ENCODE measurements around the gene RTP4.

Gene RTP4

GRCh38 chr3:187368251-187369088 is at the start of gene RTP4:
Gene RTP4, plus strand, starts transcription at chr3:187368385. Its CDS starts 57 bp downstream, at chr3:187368442.
- no peak for DNase-seq

GRCh38 chr3:187318819-187319616 is 49.2 kb upstream of the RTP4 start:
- DNase-seq, result peak; percentile 57

GRCh38 chr3:187319699-187320302 is 48.4 kb upstream of the RTP4 start:
- DNase-seq, result peak; percentile 27

- DNase-seq, result no peak
These were observed 46.4 kb upstream of the RTP4 start for GRCh38 chr3:187321766-187322165.

- DNase-seq, result no peak
These were observed 45.9 kb upstream of the RTP4 start for GRCh38 chr3:187322291-187322690.

- DNase-seq, result no peak
These were observed 45.1 kb upstream of the RTP4 start for GRCh38 chr3:187323091-187323490.

GRCh38 chr3:187325632-187326031 is 42.6 kb upstream of the RTP4 start:
- DNase-seq, result no peak

- DNase-seq, result no peak
These were observed 40.3 kb upstream of the RTP4 start for GRCh38 chr3:187327845-187328244.

- no peak for DNase-seq
These were observed 39.5 kb upstream of the RTP4 start for GRCh38 chr3:187328691-187329090.

GRCh38 chr3:187334904-187335303 is 33.3 kb upstream of the RTP4 start:
- no peak for DNase-seq

- DNase-seq, result peak; percentile 11
These were observed 31.9 kb upstream of the RTP4 start for GRCh38 chr3:187336322-187336721.

GRCh38 chr3:187340578-187340977 is 27.6 kb upstream of the RTP4 start:
- no peak for DNase-seq

- DNase-seq, result no peak
These were observed 25.9 kb upstream of the RTP4 start for GRCh38 chr3:187342255-187342654.

- DNase-seq, result no peak
These were observed 24.5 kb upstream of the RTP4 start for GRCh38 chr3:187343670-187344069.

GRCh38 chr3:187352581-187353575 is 15.3 kb upstream of the RTP4 start:
- no peak for DNase-seq

- no peak for DNase-seq
These were observed 10.1 kb upstream of the RTP4 start for GRCh38 chr3:187358068-187358467.

- no peak for DNase-seq
These were observed 8.2 kb upstream of the RTP4 start for GRCh38 chr3:187359798-187360486.

GRCh38 chr3:187360596-187360995 is 7.6 kb upstream of the RTP4 start:
- no peak for DNase-seq

GRCh38 chr3:187361835-187362234 is 6.3 kb upstream of the RTP4 start:
- no peak for DNase-seq

- no peak for DNase-seq
These were observed 553 bp upstream of the RTP4 start for GRCh38 chr3:187367561-187368103.

GRCh38 chr3:187369089-187369447 is 883 bp downstream of the RTP4 start:
- DNase-seq, result no peak

- no peak for DNase-seq
These were observed 1.9 kb downstream of the RTP4 start for GRCh38 chr3:187370051-187370450.

Data from NCI-H69 (cell line).